ENCODE measurements around the gene ACYP2.
"Not testable (repeated sequence)": the region's sequence is repeated elsewhere in the genome, so short reads cannot be mapped to it uniquely, and the experiment has no call there.

Gene ACYP2

DNA sequence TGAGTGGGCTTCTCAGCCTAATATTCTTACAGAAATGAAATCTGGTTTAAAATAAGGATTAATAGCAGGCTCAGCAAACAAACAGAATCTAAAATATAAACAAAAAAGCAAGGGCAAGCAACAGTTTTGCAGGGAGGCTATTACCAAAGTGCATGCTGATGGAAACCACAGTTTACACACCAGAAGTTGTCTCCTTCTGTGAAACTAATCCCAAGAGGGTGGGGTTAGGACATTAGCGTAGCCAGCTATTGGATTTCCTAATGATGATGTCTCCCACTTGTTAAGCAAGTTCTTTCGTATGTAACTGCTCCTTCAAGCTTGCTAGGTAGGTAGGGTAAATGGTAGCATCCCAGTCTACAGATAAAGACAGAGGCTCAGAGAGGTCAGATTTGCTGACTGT lies 205.6 kb downstream of the ACYP2 start:
- DNase-seq (ENCODE audit: low read depth in 2 of 2) = no peak

GRCh38 chr2:54324517-54324916 lies 209.1 kb downstream of the ACYP2 start:
- DNase-seq (ENCODE audit: low read depth in 2 of 2) = not testable (repeated sequence)

DNA sequence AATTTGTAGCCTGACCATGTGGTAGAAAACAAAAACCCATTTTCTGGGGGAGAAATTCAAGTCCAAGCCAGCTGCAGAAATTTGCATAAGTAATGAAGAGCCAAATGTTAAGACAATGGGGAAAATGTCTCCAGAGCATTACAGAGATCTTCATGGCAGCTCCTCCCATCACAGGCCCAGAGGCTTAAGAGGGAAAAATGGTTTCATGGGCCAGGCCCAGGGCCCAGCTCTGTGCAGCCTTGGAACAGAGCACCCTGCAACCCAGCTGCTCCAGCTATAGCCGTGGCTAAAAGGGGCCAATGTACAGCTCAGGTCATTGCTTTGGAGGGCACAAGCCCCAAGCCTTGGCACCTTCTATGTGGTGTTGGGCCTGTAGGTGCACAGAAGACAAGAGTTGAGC lies 209.7 kb downstream of the ACYP2 start:
- DNase-seq (ENCODE audit: low read depth in 2 of 2) = no peak

DNA sequence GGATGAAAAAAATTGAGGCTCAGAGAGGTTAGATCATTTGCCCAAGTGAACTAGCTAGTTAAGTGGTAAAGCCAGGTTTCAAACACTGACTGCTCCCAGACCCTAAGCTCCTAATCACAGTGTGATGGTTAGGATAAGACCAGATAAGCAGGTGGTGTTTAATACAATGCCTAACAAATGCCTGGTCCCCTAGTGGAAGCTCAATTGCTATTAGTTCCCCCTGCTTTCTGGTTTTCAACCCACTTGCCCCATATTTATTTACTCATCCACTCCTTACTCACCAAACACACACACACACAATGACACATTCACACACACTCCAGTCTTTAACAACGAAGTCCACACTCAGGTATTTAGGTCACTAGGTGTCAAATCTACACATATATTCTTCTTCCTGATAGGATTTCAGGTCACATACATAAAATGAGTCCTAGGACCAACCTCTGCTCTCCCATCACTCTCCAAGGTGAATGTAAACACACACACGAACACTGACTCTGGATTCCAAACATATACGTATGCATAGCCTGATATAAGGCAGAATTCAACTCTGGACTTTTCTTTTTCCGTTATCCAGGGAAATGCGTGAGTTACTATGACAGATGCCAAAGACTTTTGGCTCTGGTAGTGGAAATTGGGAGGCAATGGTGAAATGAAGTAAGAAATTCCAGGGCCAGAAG lies 214.2 kb downstream of the ACYP2 start:
- DNase-seq (ENCODE audit: low read depth in 2 of 2) = no peak

DNA sequence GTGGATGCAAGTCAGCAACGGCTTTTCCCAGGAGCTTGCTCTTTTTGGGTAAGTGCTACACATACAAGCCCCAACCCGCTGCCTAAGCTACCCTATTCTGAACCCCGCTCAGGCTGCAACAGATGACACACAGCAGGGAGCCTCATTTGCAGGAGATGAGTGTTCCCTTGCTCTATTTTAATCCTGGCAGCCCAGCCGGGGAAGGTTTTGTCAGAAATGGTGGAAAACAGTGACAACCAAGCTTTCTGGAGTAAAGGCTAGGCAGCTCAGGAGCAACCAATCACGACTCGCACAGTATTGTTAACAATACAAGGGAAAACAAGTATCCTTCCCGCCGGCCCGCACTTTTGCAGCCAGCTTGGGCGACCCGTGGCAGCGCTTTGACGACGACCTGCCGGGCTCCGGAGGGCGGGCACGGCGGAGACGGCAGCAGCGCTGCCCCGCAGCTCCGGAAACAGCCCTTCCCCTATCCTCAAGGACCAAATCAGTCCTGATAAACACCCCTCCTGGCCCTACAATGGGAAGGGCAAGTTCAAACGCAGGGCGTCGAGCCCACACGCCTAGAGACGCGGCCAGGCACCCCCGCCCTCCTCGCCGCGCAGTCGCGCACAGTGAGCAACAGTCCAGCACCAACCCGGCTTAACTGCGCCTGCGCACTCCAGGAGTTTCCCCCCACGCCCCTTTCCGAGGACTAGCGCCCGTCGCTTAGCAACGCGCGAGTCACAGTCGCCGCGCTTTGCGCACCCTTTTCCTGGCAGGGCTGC lies 214.9 kb downstream of the ACYP2 start:
- peak; percentile 71 to 77 for DNase-seq (ENCODE audit: low read depth in 2 of 2)

- no peak for DNase-seq (ENCODE audit: low read depth in 2 of 2)
Observed at GRCh38 chr2:54330926-54331835, 215.8 kb downstream of the ACYP2 start.

DNA sequence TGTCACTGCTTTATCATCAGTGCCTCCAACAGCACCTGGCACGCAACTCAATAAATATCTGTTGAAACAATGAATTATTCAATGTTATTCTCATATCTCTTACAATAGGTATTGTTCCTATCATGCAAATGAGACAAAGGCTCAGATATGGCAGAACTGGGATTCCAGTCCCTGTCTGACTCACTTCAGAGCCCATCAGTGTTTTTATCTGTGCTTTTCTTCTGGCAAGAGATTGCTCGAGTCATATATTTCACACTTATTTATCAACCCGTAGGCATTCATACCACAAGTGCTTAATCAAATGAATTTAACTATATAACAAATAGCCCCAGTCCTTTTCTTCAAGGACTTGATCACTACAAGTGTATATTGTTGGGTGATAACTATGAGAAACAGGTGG lies 217.0 kb downstream of the ACYP2 start:
- DNase-seq (ENCODE audit: low read depth in 2 of 2) = no peak

GRCh38 chr2:54336136-54336976 lies 220.9 kb downstream of the ACYP2 start:
- DNase-seq (ENCODE audit: low read depth in 2 of 2) = no peak

DNA sequence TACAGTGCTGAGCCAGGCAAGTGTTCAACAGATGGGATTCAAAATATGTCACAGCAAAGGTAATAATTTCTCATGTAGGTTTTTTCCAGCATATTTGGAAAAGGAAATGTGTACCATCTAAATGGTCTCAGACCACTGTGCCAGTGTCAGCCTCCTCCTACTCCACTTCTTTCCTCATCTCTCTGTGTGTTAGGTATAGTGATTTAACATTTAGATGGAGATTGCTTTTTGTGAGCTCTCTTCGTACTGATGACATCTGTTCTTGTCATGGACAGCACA lies 221.5 kb downstream of the ACYP2 start:
- DNase-seq (ENCODE audit: low read depth in 2 of 2) = no peak

DNA sequence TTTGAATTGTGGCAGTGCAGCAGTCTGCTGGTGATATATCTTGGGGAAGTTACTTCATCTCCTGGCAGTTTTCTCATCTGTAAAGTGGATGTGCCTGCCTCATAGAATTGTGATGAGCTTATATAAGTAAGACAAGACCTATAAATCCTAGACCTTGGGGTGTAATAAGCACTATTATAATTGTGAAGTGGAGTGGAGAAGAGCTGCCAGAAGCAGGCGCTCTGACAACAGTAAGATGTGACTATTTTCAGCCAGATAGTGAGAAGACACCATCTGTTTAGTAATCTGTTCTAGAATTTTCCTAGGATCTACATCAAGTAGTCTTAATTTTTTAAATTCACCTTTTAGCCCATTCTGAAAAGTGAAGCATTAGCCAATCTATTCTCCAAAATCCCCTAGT lies 226.2 kb downstream of the ACYP2 start:
- no peak for DNase-seq (ENCODE audit: low read depth in 2 of 2)

GRCh38 chr2:54342603-54343002 lies 227.2 kb downstream of the ACYP2 start:
- no peak for DNase-seq (ENCODE audit: low read depth in 2 of 2)

DNA sequence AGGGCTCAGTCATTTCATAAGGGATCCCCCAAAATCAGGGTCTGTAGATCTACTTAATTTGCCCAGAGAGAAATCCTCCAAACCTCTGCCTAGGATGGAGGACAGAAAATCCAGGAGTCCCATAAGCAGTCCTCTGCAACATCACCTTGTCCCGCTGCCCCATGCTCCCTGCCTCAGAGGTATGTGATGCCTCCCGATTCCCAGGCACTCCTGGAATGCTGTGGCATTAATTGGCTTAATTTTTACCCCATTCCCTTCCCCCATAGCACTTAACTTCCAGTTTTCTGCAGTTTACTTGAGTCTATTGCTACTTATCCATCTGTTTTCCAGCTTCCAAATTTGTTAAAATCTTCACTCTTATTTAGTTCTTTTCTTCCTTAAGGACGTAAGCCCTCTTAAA lies 232.2 kb downstream of the ACYP2 start:
- DNase-seq (ENCODE audit: low read depth in 2 of 2) = no peak

GRCh38 chr2:54348646-54349045 lies 233.2 kb downstream of the ACYP2 start:
- DNase-seq (ENCODE audit: low read depth in 2 of 2) = no peak

- no peak for DNase-seq (ENCODE audit: low read depth in 2 of 2)
Observed at GRCh38 chr2:54350426-54350825, 235.0 kb downstream of the ACYP2 start.

DNA sequence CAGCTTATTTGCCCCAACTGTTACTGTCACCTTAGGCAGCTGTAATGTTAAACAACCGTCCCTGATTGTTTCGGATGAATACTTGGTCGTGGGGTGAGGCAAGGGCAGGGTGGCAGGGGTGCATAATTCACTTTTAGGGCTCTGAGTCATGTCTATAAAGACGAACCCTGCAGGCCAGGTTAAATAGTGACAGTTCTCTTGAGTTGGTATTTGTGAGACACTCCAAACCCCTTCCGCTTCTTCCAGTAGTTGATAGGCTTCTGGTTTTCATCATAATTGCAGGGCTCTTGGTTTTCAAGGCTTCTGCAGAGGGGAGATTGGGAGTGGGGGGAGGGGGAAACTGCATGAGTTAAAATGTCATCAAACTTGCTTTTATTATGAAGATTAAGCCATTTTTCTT lies 237.8 kb downstream of the ACYP2 start:
- no peak for DNase-seq (ENCODE audit: low read depth in 2 of 2)

Data from stimulated activated CD8-positive, alpha-beta memory T cell treated with anti-CD3 and anti-CD28 coated beads, Interleukin-2, amount 100 ng/mL, for 1 hour (primary cell).